Measurements from ENCODE around the gene PPP1R13B.

- TF ChIP-seq CTCF (IDR thresholded peaks at IDR 0.05; ENCODE audit: insufficient read depth, low read length) (no peak), REST (IDR thresholded peaks at IDR 0.05; ENCODE audit: insufficient replicate concordance, low read depth) (no peak), POLR2AphosphoS5 (IDR thresholded peaks at IDR 0.05; ENCODE audit: low read depth) (no peak), GABPA (IDR thresholded peaks at IDR 0.05; ENCODE audit: low read depth) (no peak)
Measured at GRCh38 chr14:103685276-103686211, 161.8 kb downstream of the PPP1R13B start.
